Breast epithelium (tissue), 4 donors: Measurements from ENCODE around the gene DAB2IP. TPM values are rescaled to one million over a fixed set of nuclear protein-coding genes. Genes with fewer than 3 reads are reported as not detected.

ENCODE experiments used
- DNase-seq, 2 donors: peaks; one replicate each; pipeline ENCODE4 v3.0.0-alpha.2; 2019; ENCODE audit warnings: low spot score in 2 of 2
- H3K27ac ChIP-seq, 2 donors: fragments of 200-600 bp; sonication (generic) in 1 of 2; one replicate each; pipeline ENCODE4 v1.5.1; 2016 to 2019; ENCODE audit warnings: mild to moderate bottlenecking in 1 of 2
- H3K27me3 ChIP-seq, 2 donors: fragments of 200-600 bp; sonication (generic) in 1 of 2; one replicate each; pipeline versions ENCODE4 v1.5.1 to v1.6.0; 2017 to 2019; ENCODE audit warnings: control low read depth in 1 of 2, mild to moderate bottlenecking in 1 of 2
- H3K36me3 ChIP-seq: fragments of 200-600 bp; one replicate; pipeline ENCODE4 v1.5.1; 2019
- H3K4me1 ChIP-seq, 2 donors: fragments of 200-600 bp; sonication (generic); one replicate each; pipeline ENCODE4 v1.5.1; 2016 to 2019; ENCODE audit warnings: control low read depth in 1 of 2
- H3K4me3 ChIP-seq, 3 donors: fragments of 200-600 bp; sonication (generic); 1 replicate in 2 of 3; 2 replicates in 1 of 3; pipeline ENCODE4 v1.5.1; 2016 to 2019; ENCODE audit warnings: mild to moderate bottlenecking in 3 of 3, moderate library complexity in 2 of 3
- H3K9me3 ChIP-seq, 2 donors: fragments of 200-600 bp; sonication (generic) in 1 of 2; one replicate each; pipeline ENCODE4 v1.5.1; 2016 to 2019; ENCODE audit warnings: control low read depth in 1 of 2
- CTCF ChIP-seq, 3 donors: fragments of 450-650 bp; IDR thresholded peaks; one replicate each; pipeline ENCODE4 v1.5.1; 2016 to 2017; ENCODE audit warnings: antibody characterized with exemption in 3 of 3, mild to moderate bottlenecking in 3 of 3, moderate library complexity in 3 of 3
- POLR2A ChIP-seq: fragments of 450-650 bp; IDR thresholded peaks from one replicate; pipeline ENCODE4 v1.6.1; 2016; ENCODE audit warnings: antibody characterized with exemption, mild to moderate bottlenecking, moderate library complexity
- POLR2AphosphoS5 ChIP-seq, 3 donors: sonication (generic); formaldehyde crosslinking; IDR thresholded peaks; one replicate each; pipeline ENCODE4 v1.6.1; 2017; ENCODE audit warnings: antibody characterized with exemption in 3 of 3
- intact Hi-C: fragments of 100-400 bp; cut with DNase I; formaldehyde crosslinking; loops from one replicate; pipeline ENCODE4 v1.15.1; 2023; ENCODE audit warnings: low total_unique reads
- total RNA-seq, 3 donors: library from RNA; depleted of rRNA; stranded (reverse); fragments of >200 nt; gene quantifications; one replicate each; pipeline ENCODE4 v1.1.0, GENCODE V29; 2016

DAB2IP gene
- total RNA-seq, 3 donors from 2014 or later = 16.0 to 56.0 (median 55.8) TPM

GRCh38 chr9:121663591-121663990 lies 12.2 kb downstream of the DAB2IP start:
- no peaks in the 10 kb centered on the region for H3K27me3 ChIP-seq
- no peaks in the 10 kb centered on the region for H3K36me3 ChIP-seq
- DNase-seq = no peak
- no peaks in the 10 kb centered on the region for H3K4me1 ChIP-seq
- intact Hi-C loops = no loop called here
- H3K9me3 ChIP-seq = no peaks in the 10 kb centered on the region
- no peak overlapping the region for H3K4me3 ChIP-seq
- peak overlapping the region; percentile 21 to 25 for H3K27ac ChIP-seq
- TF ChIP-seq CTCF (IDR thresholded peaks at IDR 0.05) = no peak
- TF ChIP-seq POLR2A = no peak
- no peak for TF ChIP-seq POLR2AphosphoS5 (IDR thresholded peaks at IDR 0.05)

- TF ChIP-seq CTCF (IDR thresholded peaks at IDR 0.05) (no peak), POLR2AphosphoS5 (IDR thresholded peaks at IDR 0.05) (no peak), POLR2A (no peak)
- Histone ChIP-seq H3K9me3 (no peaks in the 10 kb centered on the region), H3K4me1 (no peaks in the 10 kb centered on the region), H3K36me3 (no peaks in the 10 kb centered on the region), H3K27ac (no peak overlapping the region), H3K27me3 (no peaks in the 10 kb centered on the region), H3K4me3 (no peak overlapping the region)
- intact Hi-C loops = no loop called here
- no peak for DNase-seq
Observed at GRCh38 chr9:121666294-121666693, 14.9 kb downstream of the DAB2IP start.

GRCh38 chr9:121667214-121667613 lies 15.8 kb downstream of the DAB2IP start:
- Histone ChIP-seq H3K4me1 (no peaks in the 10 kb centered on the region), H3K9me3 (no peaks in the 10 kb centered on the region), H3K27me3 (no peaks in the 10 kb centered on the region), H3K27ac (no peak overlapping the region), H3K4me3 (no peak overlapping the region), H3K36me3 (no peaks in the 10 kb centered on the region)
- no peak for DNase-seq
- TF ChIP-seq POLR2A (no peak), CTCF (IDR thresholded peaks at IDR 0.05) (no peak), POLR2AphosphoS5 (IDR thresholded peaks at IDR 0.05) (no peak)
- intact Hi-C loops = no loop called here

GRCh38 chr9:121667890-121668289 lies 16.5 kb downstream of the DAB2IP start:
- DNase-seq = no peak
- Histone ChIP-seq H3K27ac (no peak overlapping the region), H3K9me3 (no peaks in the 10 kb centered on the region), H3K4me3 (no peak overlapping the region), H3K4me1 (no peaks in the 10 kb centered on the region), H3K36me3 (no peaks in the 10 kb centered on the region), H3K27me3 (no peaks in the 10 kb centered on the region)
- intact Hi-C loops = no loop called here
- TF ChIP-seq POLR2A (no peak), POLR2AphosphoS5 (IDR thresholded peaks at IDR 0.05) (no peak), CTCF (IDR thresholded peaks at IDR 0.05) (no peak)

- no peak overlapping the region for H3K27ac ChIP-seq
- no peaks in the 10 kb centered on the region for H3K36me3 ChIP-seq
- no peak overlapping the region for H3K4me3 ChIP-seq
- H3K4me1 ChIP-seq = no peaks in the 10 kb centered on the region
- intact Hi-C loops = no loop called here
- no peaks in the 10 kb centered on the region for H3K9me3 ChIP-seq
- TF ChIP-seq POLR2AphosphoS5 (IDR thresholded peaks at IDR 0.05) (peak in 1 of 3 donors; percentile 7), POLR2A (no peak)
- H3K27me3 ChIP-seq = no peaks in the 10 kb centered on the region
- DNase-seq = no peak
Observed at GRCh38 chr9:121670431-121670830, 19.0 kb downstream of the DAB2IP start.

GRCh38 chr9:121671612-121672155 lies 20.2 kb downstream of the DAB2IP start:
- no peaks in the 10 kb centered on the region for H3K27me3 ChIP-seq
- H3K9me3 ChIP-seq = no peaks in the 10 kb centered on the region
- H3K4me3 ChIP-seq = no peak overlapping the region
- DNase-seq = no peak
- H3K27ac ChIP-seq = peak overlapping the region in 1 of 2 donors; percentile 19
- no peaks in the 10 kb centered on the region for H3K36me3 ChIP-seq
- TF ChIP-seq POLR2A = no peak
- no peak for TF ChIP-seq CTCF (IDR thresholded peaks at IDR 0.05)
- TF ChIP-seq POLR2AphosphoS5 (IDR thresholded peaks at IDR 0.05) = peak in 1 of 3 donors; percentile 14
- no peaks in the 10 kb centered on the region for H3K4me1 ChIP-seq
- intact Hi-C loops = no loop called here
